Trophoblast cell (in vitro differentiated cells and primary cell): ENCODE results near the gene GBE1.

Experiments
- DNase-seq, 2 donors: peaks; one replicate each; pipeline ENCODE4 v3.0.0-alpha.2; 2016
- H2AFZ ChIP-seq: 2 replicates; pipeline ENCODE4 v1.6.1; 2013; ENCODE audit warnings: low read length, moderate library complexity, mild to moderate bottlenecking; ENCODE audit not compliant: insufficient read depth, poor library complexity
- H2AK5ac ChIP-seq: 2 replicates; pipeline ENCODE4 v1.6.1; 2013; ENCODE audit warnings: mild to moderate bottlenecking, low read length
- H2BK120ac ChIP-seq: 2 replicates; pipeline ENCODE4 v1.6.1; 2013; ENCODE audit warnings: low read length, mild to moderate bottlenecking, moderate library complexity; ENCODE audit not compliant: insufficient read depth, poor library complexity
- H2BK12ac ChIP-seq: 2 replicates; pipeline ENCODE4 v1.6.1; 2013; ENCODE audit warnings: mild to moderate bottlenecking, low read length, moderate library complexity
- H2BK5ac ChIP-seq: 2 replicates; pipeline ENCODE4 v1.6.1; 2013; ENCODE audit warnings: low read length, low read depth, moderate library complexity, mild to moderate bottlenecking; ENCODE audit not compliant: poor library complexity
- H3K14ac ChIP-seq: 2 replicates; pipeline ENCODE4 v1.6.1; 2013; ENCODE audit warnings: mild to moderate bottlenecking, low read length
- H3K18ac ChIP-seq: 2 replicates; pipeline ENCODE4 v1.6.1; 2013; ENCODE audit warnings: mild to moderate bottlenecking, low read length
- H3K23ac ChIP-seq: 2 replicates; pipeline ENCODE4 v1.6.1; 2013; ENCODE audit warnings: low read length
- H3K27ac ChIP-seq: 2 replicates; pipeline ENCODE4 v1.5.1; 2013; ENCODE audit warnings: low read depth, mild to moderate bottlenecking, inconsistent platforms, low read length, moderate library complexity
- H3K27me3 ChIP-seq: 2 replicates; pipeline ENCODE4 v1.6.1; 2013; ENCODE audit warnings: inconsistent platforms, mild to moderate bottlenecking, low read length, moderate library complexity; ENCODE audit not compliant: insufficient read depth
- H3K36me3 ChIP-seq, 2 experiments: 1 replicate in 1 of 2; 2 replicates in 1 of 2; pipeline ENCODE4 v1.6.1; 2013; ENCODE audit warnings: low read length in 2 of 2, mild to moderate bottlenecking in 2 of 2, moderate library complexity in 1 of 2; ENCODE audit not compliant: insufficient read depth in 2 of 2, control insufficient read depth in 1 of 2
- H3K4ac ChIP-seq: 2 replicates; pipeline ENCODE4 v1.6.1; 2013; ENCODE audit warnings: low read depth, mild to moderate bottlenecking, low read length, moderate library complexity
- H3K4me1 ChIP-seq, 2 experiments: 1 replicate in 1 of 2; 2 replicates in 1 of 2; pipeline ENCODE4 v1.6.1; 2013; ENCODE audit warnings: low read length in 2 of 2, mild to moderate bottlenecking in 2 of 2, moderate library complexity in 1 of 2; ENCODE audit not compliant: insufficient read depth in 2 of 2, control insufficient read depth in 1 of 2
- H3K4me2 ChIP-seq: 2 replicates; pipeline ENCODE4 v1.6.1; 2013; ENCODE audit warnings: inconsistent platforms, mild to moderate bottlenecking, low read length, moderate library complexity
- H3K4me3 ChIP-seq: 2 replicates; pipeline ENCODE4 v1.5.1; 2013; ENCODE audit warnings: mild to moderate bottlenecking, low read depth, low read length, inconsistent platforms
- H3K79me1 ChIP-seq: one replicate; pipeline ENCODE4 v1.6.1; 2013; ENCODE audit warnings: low read length
- H3K79me2 ChIP-seq: 2 replicates; pipeline ENCODE4 v1.6.1; 2013; ENCODE audit warnings: low read length, mild to moderate bottlenecking; ENCODE audit not compliant: control insufficient read depth, insufficient read depth, poor library complexity
- H3K9ac ChIP-seq: 2 replicates; pipeline ENCODE4 v1.6.1; 2013; ENCODE audit warnings: mild to moderate bottlenecking, low read length
- H3K9me3 ChIP-seq: 2 replicates; pipeline ENCODE4 v1.6.1; 2013; ENCODE audit warnings: low read depth, mild to moderate bottlenecking, control low read depth, inconsistent platforms, low read length; ENCODE audit not compliant: insufficient read depth
- H4K12ac ChIP-seq: 2 replicates; pipeline ENCODE4 v1.6.1; 2013; ENCODE audit warnings: low read depth, mild to moderate bottlenecking, low read length, moderate library complexity
- H4K8ac ChIP-seq: 2 replicates; pipeline ENCODE4 v1.6.1; 2013; ENCODE audit warnings: low read depth, mild to moderate bottlenecking, low read length, moderate library complexity
- H4K91ac ChIP-seq: one replicate; pipeline ENCODE4 v1.6.1; 2013; ENCODE audit warnings: low read depth, mild to moderate bottlenecking, low read length, moderate library complexity
- WGBS: extraction: QIAGEN DNeasy Blood & Tissue Kit; methylation state at CpG from one replicate; pipeline ENCODE4 v1.1.7; 2013; ENCODE audit warnings: missing lambda C conversion rate; ENCODE audit not compliant: insufficient read length, insufficient coverage; ENCODE audit errors: extremely low coverage; 5-methylcytosine and 5-hydroxymethylcytosine counted together

GBE1 gene

DNA sequence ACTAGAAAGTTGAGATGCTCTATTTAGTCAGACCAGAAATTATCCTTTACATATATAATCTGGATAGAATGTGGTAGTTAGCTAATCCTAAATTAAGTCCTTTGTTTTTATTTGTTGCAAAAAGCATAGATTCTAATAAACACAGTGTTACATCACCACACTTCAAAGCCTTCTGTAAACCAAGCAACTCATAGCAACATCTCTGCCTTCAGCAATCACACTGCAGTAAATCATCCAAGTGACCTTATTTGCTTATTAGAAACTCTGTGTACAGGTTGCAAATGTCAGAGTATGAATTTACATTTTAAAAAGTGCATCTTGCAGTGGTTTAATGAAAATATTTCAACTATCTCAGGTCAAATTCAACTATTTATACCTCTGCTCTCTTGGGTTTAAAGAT lies 242.5 kb downstream of the GBE1 start:
- H3K23ac ChIP-seq: no peak overlapping the region
- no peak overlapping the region for H3K14ac ChIP-seq
- no peak overlapping the region for H3K18ac ChIP-seq
- H3K27me3 ChIP-seq: no peaks in the 10 kb centered on the region
- H2BK5ac ChIP-seq: no peak overlapping the region
- H2AFZ ChIP-seq: no peak overlapping the region
- H3K4me3 ChIP-seq: no peak overlapping the region
- H3K9me3 ChIP-seq: no peaks in the 10 kb centered on the region
- no peaks in the 10 kb centered on the region for H3K4me1 ChIP-seq
- no peak overlapping the region for H4K12ac ChIP-seq
- H3K79me2 ChIP-seq: no peaks in the 10 kb centered on the region
- no peak overlapping the region for H3K9ac ChIP-seq
- no peak overlapping the region for H4K91ac ChIP-seq
- H2BK120ac ChIP-seq: no peak overlapping the region
- H3K4me2 ChIP-seq: no peak overlapping the region
- H4K8ac ChIP-seq: no peak overlapping the region
- H3K36me3 ChIP-seq: no peaks in the 10 kb centered on the region
- no peak overlapping the region for H3K27ac ChIP-seq
- no peak overlapping the region for H2BK12ac ChIP-seq
- no peak overlapping the region for H2AK5ac ChIP-seq
- H3K79me1 ChIP-seq: no peaks in the 10 kb centered on the region
- no peak for DNase-seq
- H3K4ac ChIP-seq: no peak overlapping the region

DNA sequence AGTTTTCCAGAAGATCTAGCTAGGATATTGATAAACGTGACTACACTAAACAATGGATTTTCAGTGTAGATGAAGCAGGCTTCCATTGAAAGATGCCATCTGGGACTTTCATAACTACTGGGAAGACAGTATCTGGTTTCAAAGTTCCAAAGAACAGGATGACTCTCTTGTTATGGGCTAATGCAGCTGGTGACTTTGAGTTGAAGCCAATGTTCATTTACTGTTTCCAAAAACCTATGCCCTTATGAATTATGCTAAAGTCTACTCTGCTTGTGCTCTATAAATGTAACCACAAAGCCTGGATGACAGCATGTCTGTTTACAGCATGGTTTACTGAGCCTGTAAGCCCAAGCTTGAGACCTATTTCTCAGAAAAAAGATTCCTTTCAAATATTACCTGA lies 245.4 kb downstream of the GBE1 start:
- no peak overlapping the region for H3K27ac ChIP-seq
- no peak overlapping the region for H4K12ac ChIP-seq
- H3K18ac ChIP-seq: no peak overlapping the region
- no peaks in the 10 kb centered on the region for H3K79me2 ChIP-seq
- no peak overlapping the region for H4K91ac ChIP-seq
- H3K23ac ChIP-seq: no peak overlapping the region
- no peak overlapping the region for H2BK12ac ChIP-seq
- no peak overlapping the region for H3K9ac ChIP-seq
- H3K9me3 ChIP-seq: no peaks in the 10 kb centered on the region
- no peaks in the 10 kb centered on the region for H3K79me1 ChIP-seq
- no peaks in the 10 kb centered on the region for H3K4me1 ChIP-seq
- H3K27me3 ChIP-seq: no peaks in the 10 kb centered on the region
- H3K4ac ChIP-seq: no peak overlapping the region
- H3K4me3 ChIP-seq: no peak overlapping the region
- H2BK5ac ChIP-seq: no peak overlapping the region
- no CpG with 5 or more reads among the region's 1 CpG for WGBS
- DNase-seq: no peak
- no peak overlapping the region for H3K4me2 ChIP-seq
- H2AFZ ChIP-seq: no peak overlapping the region
- H4K8ac ChIP-seq: no peak overlapping the region
- no peak overlapping the region for H2AK5ac ChIP-seq
- H3K36me3 ChIP-seq: no peaks in the 10 kb centered on the region
- H2BK120ac ChIP-seq: no peak overlapping the region
- no peak overlapping the region for H3K14ac ChIP-seq

- no peaks in the 10 kb centered on the region for H3K4me1 ChIP-seq
- H3K79me2 ChIP-seq: no peaks in the 10 kb centered on the region
- WGBS: no CpG with 5 or more reads among the region's 2 CpGs
- H4K12ac ChIP-seq: no peak overlapping the region
- no peak overlapping the region for H3K4me3 ChIP-seq
- no peak overlapping the region for H4K8ac ChIP-seq
- no peak overlapping the region for H2BK120ac ChIP-seq
- no peak for DNase-seq
- H3K79me1 ChIP-seq: no peaks in the 10 kb centered on the region
- H2BK5ac ChIP-seq: no peak overlapping the region
- H3K9me3 ChIP-seq: no peaks in the 10 kb centered on the region
- no peak overlapping the region for H3K18ac ChIP-seq
- no peaks in the 10 kb centered on the region for H3K27me3 ChIP-seq
- no peak overlapping the region for H3K27ac ChIP-seq
- no peak overlapping the region for H4K91ac ChIP-seq
- H3K4ac ChIP-seq: no peak overlapping the region
- no peaks in the 10 kb centered on the region for H3K36me3 ChIP-seq
- no peak overlapping the region for H2AK5ac ChIP-seq
- H2BK12ac ChIP-seq: no peak overlapping the region
- no peak overlapping the region for H3K23ac ChIP-seq
- H2AFZ ChIP-seq: no peak overlapping the region
- H3K4me2 ChIP-seq: no peak overlapping the region
- H3K14ac ChIP-seq: no peak overlapping the region
- H3K9ac ChIP-seq: no peak overlapping the region
Measured at GRCh38 chr3:81513591-81513990, 247.9 kb downstream of the GBE1 start.

GRCh38 chr3:81503026-81503425 lies 258.4 kb downstream of the GBE1 start:
- H2BK120ac ChIP-seq: no peak overlapping the region
- H3K4me1 ChIP-seq: no peaks in the 10 kb centered on the region
- no peak overlapping the region for H4K8ac ChIP-seq
- no peak overlapping the region for H3K23ac ChIP-seq
- no peak for DNase-seq
- H2BK5ac ChIP-seq: no peak overlapping the region
- no peak overlapping the region for H2BK12ac ChIP-seq
- WGBS: no CpG with 5 or more reads among the region's 2 CpGs
- no peak overlapping the region for H4K12ac ChIP-seq
- no peak overlapping the region for H3K27ac ChIP-seq
- H3K18ac ChIP-seq: no peak overlapping the region
- no peaks in the 10 kb centered on the region for H3K36me3 ChIP-seq
- no peaks in the 10 kb centered on the region for H3K9me3 ChIP-seq
- no peaks in the 10 kb centered on the region for H3K27me3 ChIP-seq
- no peak overlapping the region for H4K91ac ChIP-seq
- no peak overlapping the region for H3K14ac ChIP-seq
- H2AFZ ChIP-seq: no peak overlapping the region
- no peaks in the 10 kb centered on the region for H3K79me1 ChIP-seq
- H3K9ac ChIP-seq: no peak overlapping the region
- H2AK5ac ChIP-seq: no peak overlapping the region
- no peak overlapping the region for H3K4me3 ChIP-seq
- H3K79me2 ChIP-seq: no peaks in the 10 kb centered on the region
- H3K4ac ChIP-seq: no peak overlapping the region
- H3K4me2 ChIP-seq: no peak overlapping the region

DNA sequence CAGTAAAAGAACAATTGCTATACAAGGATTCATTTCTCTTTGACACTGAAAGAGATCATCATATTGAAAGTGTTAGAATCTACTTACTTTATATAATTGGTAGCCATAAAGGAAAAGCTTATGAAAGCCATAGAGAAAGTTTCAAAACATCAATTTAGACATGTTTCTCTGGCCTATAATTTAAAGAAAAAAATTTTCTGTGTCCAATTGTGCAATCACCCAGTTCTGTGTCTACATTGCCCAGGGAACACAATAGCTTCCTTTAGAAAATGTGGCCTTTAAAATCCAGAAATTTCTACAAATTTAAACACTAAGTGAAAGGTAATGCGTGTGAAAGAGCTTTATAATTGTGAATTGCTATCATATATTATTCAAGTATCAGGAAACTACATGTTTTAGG lies 259.2 kb downstream of the GBE1 start:
- no peaks in the 10 kb centered on the region for H3K9me3 ChIP-seq
- H4K12ac ChIP-seq: no peak overlapping the region
- H3K4ac ChIP-seq: no peak overlapping the region
- no peak for DNase-seq
- H3K36me3 ChIP-seq: no peaks in the 10 kb centered on the region
- H2AK5ac ChIP-seq: no peak overlapping the region
- H3K14ac ChIP-seq: no peak overlapping the region
- no peaks in the 10 kb centered on the region for H3K27me3 ChIP-seq
- H2BK12ac ChIP-seq: no peak overlapping the region
- H3K4me3 ChIP-seq: no peak overlapping the region
- H3K4me1 ChIP-seq: peaks cover 0 to 2% of the 10 kb centered on the region in 2 experiments
- H4K8ac ChIP-seq: no peak overlapping the region
- H3K79me2 ChIP-seq: no peaks in the 10 kb centered on the region
- no peak overlapping the region for H2AFZ ChIP-seq
- no CpG with 5 or more reads among the region's 1 CpG for WGBS
- no peak overlapping the region for H4K91ac ChIP-seq
- H3K79me1 ChIP-seq: no peaks in the 10 kb centered on the region
- no peak overlapping the region for H2BK5ac ChIP-seq
- H3K23ac ChIP-seq: no peak overlapping the region
- H3K18ac ChIP-seq: no peak overlapping the region
- H3K9ac ChIP-seq: no peak overlapping the region
- no peak overlapping the region for H3K27ac ChIP-seq
- no peak overlapping the region for H2BK120ac ChIP-seq
- no peak overlapping the region for H3K4me2 ChIP-seq
